ENCODE measurements around the gene TULP4.
"Not testable (repeated sequence)": the region's sequence is repeated elsewhere in the genome, so short reads cannot be mapped to it uniquely, and the experiment has no call there.

Gene TULP4

DNA sequence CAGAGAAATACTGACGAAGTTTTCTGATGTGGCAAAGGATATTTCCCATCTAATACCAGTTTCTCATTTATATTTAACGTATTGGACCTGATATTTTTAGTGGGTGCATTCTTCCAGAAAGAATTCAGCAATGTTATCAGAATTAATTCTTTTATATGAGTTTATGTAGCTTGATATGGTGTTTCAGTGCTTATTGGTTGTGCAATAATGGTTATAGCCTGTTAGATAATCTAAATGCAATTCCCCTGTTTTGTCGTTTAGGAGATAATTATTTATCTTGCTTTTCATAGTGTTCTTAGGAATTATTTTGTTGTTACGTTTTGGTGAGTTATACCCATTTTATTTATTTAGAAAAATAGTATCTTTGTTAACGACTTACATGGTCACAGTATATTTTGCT, 196.2 kb downstream of the TULP4 start:
- DNase-seq = no peak

DNA sequence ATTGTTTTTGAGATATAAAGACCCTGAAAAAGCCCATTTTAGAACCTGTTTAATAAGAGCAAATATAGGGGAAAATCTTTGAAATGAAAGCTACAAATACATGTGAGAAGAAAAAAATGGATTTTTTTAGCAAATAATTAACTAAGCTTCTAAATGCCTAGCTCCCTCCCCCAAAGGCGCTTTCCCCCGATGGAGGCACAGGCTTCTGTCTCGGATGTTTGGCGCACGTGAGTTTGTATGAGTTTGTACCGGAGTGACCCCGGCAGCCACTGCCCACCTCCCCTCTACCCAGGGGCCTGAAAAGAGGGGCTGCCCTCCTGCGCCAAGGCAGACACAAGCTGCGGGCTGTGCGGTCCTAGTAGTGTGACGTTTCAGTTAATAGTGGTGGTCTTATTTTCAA, 197.2 kb downstream of the TULP4 start:
- no peak for DNase-seq

DNA sequence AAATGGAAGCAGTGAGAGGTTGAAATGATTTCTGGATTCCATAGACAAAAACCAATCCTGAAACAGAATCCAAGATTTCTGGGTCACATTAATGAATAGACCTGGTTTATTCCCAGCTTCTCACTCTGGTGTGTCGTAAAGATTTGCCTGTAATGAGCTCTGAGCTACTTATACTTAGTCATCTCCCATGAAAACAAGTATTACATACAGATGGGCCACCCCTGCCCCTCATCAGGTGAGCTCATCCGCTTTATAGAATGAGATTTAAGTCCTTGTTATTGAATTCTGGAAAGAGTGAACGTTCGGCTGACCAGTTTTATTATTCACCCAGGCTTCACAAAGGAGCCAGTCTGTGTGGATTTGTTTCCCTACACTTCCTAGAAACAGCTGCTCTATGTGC, 200.5 kb downstream of the TULP4 start:
- DNase-seq = no peak

DNA sequence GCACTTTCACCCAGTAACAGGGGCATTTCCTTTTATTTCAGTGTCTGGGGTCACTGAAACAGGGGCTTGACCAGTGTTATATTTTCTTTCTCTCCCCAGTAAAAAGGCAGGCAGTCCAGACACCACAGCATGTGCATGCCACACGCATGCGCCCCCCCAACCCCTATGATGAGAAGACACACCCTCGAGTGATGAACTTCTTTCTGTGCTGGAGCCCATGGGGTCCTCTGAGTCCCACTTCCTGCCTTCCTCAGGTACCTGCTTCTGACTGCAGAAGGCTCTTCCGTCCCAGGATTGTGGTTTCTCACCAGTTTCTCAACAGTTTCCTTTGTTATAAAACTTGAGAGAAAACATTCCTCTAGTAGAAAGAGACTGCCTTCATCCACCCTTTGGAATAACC, 201.9 kb downstream of the TULP4 start:
- no peak for DNase-seq

DNA sequence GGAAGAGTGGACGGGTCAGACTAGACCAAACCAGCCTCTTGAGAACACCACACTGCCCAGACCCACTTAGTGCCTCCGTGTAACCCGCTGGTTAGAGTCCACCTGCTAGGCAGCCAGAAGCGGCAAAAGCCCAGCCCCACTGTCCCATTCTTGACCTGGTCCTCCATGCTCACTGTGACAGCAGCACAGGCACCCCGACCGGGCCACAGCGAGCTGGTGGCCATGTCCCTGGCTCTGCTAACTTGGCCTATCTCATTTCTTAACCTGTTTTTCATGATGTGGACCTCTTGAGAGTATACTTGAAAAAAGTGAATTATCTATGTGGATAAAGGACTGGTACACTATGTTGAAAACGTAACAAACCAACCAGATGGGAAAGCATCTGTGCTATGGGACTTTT, 202.7 kb downstream of the TULP4 start:
- DNase-seq = no peak

DNA sequence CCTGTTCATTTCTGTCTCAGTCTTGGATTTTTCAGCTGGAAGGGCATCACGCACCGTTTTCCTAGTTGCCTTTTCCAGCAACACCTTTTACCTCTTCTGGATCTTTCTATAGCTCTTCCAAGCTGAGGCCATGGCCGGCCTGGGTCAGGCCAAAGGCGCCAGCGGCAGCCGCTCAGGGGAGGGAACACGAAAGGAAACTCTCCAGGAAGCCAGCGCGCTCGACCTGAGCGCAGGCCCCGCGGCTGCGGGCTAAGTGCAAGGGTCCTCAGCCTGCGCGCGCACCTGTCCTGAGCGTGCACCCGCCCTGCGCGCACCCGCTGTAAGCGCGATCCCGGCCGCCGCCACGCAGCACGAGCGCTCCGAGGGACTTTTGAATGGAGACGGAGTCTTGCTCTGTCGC, 203.8 kb downstream of the TULP4 start:
- DNase-seq = no peak

DNA sequence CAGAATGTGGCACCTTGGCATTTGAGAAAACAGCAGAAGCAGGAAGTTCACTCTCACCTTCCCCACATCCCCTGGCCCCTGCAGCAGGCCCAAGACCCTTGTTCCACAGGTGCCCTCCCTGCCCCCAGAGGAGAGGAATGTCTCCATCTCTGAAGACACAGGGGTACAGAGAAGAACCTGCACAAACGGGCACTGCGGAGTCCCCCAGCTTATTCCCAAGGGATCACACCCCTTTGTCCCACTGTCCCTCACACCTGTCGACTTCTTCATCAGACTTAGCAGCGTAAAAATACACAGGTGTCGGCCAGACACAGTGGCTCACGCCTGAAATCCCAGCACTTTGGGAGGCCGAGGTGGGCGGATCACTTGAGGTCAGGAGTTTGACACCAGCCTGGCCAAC, 204.8 kb downstream of the TULP4 start:
- no peak for DNase-seq

DNA sequence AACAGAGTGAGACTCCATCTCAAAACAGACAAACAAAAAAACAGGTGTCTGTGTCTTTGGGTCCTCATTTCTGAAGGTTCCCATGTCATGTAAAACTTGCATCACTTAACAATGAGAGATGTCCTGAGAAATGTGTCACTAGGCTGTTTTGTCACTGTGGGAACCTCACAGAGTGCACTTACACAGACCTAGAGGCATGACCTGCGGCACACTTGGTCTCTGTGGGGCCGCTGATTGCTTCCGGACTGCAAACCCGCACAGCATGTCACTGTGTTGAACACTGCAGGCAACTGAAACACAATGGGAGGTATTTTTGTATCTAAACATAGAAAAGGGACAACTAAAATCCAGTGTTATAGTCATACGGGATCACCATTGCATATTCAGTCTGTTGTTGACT, 205.3 kb downstream of the TULP4 start:
- DNase-seq = no peak

DNA sequence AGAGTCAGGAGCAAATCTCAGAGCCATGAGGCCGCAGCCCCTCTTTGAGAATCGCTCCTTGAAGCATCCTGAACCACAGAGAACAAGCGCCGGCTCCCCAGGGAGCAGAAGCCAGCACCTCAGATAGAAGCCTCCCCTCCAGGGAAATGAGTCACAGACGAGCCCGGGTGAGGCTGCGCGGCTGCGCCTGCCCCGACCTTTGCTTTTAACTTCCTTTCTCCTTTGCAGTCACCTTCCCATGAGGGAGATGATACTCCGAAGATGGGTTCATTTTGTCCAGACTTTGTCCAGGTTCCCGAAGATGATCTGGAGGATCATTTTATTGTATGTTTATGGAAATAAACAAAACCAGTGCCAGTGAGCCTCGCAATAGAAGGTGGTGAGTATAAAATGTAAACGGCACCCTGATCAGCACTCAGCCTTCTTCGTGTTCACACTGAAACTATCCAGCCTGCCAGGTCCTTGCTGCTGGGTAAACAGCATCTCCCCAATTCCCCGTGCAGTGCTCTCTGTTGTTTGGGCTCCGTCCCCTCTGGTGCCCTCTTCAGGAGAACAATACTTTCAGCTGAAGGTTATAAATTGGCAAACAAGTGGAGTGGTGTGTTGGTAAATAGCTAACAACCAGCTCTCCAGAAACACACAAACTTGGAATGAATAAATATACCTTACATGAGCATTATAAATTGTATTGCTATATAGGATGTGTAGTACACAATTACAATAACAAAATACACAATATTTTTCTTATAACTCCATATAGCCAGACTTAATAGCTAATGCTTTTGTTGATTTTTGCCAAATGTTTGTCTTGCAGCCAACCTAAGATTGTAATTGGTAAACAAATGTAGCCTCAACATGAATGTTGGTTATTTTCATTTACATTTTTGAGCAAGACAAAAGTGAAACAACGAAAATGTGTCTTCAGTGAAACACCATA, 206.2 kb downstream of the TULP4 start:
- peak; percentile 36 for DNase-seq

DNA sequence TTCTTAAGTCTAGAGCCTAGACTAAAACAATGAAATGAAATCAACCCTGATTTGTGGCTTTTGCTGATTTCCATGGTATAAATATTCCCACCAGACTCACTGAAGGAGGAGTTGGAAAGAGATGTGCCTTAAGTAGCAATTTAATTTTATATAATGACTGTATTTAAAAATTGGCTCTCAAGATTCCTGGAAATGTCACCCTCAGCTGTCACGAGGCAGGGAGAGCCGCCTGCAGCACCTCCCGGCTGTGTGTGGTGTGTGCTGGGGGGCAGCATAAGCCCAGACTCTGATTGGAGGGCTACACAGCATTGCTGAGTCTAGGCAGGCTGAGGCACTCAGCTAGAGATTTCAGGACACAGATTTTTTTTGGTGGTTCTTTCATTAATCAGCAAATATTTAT, 207.0 kb downstream of the TULP4 start:
- DNase-seq = no peak

DNA sequence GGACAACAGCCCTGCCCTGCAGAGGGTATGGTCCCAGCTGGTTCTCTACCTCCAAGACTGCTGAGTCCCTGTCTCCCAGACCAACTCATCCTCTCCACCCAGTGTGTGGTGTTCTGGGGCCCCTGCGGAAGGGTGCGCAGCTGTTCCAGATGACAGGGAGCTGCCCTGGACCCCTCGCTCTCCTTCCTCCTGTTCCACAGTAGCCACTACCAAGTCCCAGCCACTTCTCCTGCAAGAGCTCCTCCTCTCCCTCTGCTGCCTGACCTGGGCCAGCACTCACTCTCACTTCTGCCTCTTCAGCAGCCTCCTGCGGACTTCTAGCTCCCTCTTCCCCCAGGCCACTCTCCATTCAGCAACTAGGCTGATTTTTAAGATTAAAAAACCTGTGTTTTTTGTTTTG, 207.5 kb downstream of the TULP4 start:
- no peak for DNase-seq

DNA sequence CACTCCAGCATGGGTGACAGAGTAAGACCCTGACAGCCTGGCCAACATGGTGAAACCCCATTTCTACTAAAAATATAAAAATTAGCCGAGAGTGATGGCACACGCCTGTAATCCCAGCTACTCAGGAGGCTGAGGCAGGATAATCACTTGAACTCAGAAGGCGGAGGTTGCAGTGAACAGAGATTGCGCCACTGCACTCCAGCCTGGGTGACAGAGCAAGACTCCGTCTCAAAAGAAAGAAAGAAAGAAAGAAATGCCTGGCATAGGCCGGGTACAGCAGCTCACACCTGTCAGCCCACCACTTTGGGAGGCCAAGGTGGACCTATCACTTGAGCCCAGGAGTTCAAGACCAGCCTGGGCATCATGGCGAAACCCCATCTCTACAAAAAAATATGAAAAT, 208.7 kb downstream of the TULP4 start:
- not testable (repeated sequence) for DNase-seq

DNA sequence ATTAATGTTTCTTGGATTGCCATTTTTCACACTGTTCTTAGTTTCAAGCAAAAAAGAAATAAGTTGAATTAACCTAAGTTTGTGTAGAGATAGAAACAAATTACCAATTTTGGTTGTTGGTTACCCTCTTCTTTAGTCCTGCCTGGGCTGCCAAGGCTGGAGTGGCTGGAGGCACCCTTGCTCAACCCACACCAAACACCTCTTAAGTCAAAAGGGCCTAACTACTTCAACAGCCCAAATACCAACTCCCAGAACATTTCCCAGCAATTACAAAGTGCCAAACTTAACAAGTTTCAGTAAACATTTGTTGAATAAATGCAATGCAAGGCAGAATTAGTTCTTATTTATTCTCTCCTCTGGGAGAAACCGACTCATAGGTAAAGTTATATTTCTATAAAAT, 209.5 kb downstream of the TULP4 start:
- no peak for DNase-seq

DNA sequence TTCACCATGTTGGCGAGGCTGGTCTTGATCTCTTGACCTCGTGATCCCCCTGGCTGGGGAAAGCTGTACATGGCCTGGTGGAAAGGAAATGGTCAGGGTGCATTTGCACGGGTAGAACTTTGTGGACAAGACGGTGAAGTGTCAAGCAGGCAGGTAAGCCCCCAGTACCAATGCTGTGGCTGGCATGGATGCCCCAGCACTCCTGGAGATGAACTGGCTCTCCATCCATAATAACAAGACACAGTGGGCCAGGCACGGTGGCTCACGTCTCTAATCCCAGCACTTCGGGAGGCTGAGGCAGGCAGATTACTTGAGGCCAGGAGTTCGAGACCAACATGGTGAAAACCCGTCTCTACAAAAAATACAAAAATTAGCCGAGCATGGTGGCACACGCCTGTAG, 210.4 kb downstream of the TULP4 start:
- no peak for DNase-seq

DNA sequence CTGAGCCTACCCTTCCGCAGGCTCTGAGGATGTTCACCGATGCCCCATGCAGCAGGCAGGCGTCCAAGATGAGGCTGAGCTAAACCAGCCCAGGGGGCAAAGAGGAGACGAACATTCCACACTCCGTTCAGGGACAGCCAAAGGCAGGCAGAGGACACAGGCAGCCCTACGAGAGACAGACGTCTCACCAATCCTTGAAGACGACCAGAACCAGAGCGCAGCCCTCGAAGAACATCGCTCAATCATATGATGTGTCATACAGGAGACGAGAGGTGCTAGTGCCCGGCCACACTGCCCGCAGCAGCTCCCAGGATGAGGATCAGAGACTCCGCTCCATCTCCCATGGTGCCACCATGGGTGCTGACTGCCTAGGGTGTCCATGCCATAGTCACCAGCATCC, 212.0 kb downstream of the TULP4 start:
- DNase-seq = no peak

DNA sequence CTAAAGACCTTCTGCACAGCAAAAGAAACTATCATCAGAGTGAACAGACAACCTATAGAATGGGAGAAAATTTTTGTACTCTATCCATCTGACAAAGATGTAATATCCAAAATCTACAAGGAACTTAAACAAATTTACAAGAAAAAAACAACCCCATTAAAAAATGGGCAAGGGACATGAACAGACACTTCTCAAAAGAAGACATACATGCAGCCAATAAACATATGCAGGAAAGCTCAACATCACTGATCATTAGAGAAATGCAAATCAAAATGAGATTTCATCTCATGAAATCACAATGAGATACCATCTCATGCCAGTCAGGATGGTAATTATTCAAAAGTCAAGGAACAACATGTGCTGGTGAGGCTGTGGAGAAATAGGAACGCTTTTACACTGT, 215.6 kb downstream of the TULP4 start:
- DNase-seq = not testable (repeated sequence)

DNA sequence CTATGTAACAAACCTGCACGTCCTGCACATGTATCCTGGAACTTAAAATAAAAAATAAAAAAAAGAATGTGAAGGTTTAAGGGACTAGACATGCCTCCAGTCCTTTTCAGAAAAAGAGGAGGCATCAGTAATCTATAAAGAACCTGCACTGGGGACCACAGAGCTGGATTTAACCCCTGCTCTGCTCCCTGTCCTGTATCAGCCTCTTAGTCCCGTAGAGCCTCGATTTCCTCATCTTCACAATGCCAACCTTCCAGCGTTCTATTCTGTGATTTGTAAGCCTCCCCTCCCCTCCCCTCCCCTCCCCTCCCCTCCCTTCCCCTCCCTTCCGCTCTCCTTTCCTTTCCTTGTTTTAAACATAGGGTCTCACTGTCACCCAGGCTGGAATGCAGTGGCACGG, 216.6 kb downstream of the TULP4 start:
- no peak for DNase-seq

DNA sequence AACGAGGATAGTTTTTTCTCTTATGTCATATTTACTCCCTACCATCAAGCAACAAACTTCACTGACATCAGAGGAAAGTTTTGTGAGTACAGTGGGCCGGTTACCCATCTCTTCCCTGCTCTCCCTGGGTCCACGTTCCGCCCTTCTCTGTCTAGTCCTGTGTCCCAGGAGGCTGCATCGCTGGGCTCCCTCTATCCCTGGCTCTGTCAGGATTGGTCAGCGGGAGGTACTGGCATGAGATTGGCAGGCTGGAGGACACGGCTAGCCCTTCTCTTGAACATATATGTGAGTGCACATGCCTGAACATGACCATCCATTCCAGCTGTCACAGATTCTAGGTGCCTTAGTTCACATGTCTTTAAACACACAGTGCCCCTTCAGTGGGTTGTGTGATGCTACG, 217.4 kb downstream of the TULP4 start:
- no peak for DNase-seq

DNA sequence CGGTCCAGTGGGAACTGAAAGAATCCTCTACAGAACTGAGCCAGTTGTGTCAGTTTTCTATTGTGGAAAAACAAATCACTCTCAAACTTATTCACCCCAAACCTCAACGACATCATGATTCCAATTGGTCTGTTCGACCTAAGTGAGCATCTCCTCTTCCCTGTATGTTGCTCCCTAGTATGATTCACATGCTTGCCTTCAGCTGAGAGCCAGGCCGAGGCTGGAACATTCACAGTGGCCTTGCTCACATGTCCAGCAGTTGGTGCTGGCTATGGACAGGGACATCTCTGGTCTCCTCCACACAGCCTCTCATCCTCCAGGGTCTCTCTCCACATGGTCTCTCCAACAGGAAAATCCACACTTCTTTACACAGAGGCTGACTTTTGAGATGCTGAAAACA, 219.3 kb downstream of the TULP4 start:
- no peak for DNase-seq

DNA sequence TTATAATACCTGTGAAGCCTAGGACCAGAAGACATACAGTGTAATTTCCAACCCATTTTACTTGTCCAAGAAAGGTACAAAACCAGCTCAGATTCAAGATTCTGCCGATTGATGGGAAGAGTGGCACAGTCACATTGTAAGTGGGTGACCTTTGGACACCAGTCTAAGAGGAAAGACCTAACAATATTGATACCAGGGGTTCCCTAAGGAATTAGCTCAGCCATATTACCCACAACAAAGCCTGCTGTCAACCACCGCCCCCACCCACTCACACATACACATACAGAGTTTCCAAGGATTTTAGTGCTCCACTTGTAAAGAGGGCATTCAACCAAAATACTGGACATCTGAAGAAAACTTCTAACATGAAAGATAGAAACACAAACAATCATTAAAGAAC, 219.7 kb downstream of the TULP4 start:
- DNase-seq = no peak

DNA sequence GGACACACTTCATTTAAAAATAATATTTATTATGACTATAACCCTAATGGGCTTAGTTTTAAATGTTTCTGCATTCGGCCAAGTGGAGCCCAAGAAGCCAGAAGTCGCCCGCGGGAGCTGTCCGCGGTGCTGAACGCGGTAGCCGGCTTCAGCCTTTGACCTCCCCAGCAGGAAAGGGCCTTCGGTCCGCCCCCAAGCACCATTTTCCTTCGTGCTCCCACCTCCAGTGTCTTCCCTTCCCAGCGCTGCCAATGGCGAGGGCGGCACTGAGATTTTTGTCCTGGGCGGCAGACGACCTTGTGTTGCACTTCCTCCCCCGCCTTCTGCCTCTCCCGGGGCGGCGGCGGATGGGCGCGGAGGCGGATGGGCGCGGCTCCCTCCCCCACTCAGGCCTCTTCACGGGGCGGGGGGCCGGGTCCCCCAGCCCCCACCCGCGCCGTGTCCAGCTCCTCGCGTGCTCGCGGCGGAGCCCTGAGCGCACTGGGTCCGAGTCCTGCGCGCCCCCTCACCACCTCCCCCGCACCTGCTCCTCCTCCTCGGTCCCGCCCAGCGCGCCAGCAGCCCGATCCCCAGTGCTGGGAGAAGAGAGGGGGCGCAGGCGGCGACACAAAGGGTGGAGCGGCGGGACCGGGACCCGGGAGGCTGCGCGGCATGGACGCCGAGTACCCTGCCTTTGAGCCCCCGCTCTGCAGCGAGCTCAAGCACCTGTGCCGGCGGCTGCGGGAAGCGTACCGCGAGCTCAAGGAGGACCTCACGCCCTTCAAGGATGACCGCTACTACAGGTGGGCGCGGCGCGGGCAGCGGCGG, 224.0 kb downstream of the TULP4 start:
- DNase-seq = peak; percentile 32

DNA sequence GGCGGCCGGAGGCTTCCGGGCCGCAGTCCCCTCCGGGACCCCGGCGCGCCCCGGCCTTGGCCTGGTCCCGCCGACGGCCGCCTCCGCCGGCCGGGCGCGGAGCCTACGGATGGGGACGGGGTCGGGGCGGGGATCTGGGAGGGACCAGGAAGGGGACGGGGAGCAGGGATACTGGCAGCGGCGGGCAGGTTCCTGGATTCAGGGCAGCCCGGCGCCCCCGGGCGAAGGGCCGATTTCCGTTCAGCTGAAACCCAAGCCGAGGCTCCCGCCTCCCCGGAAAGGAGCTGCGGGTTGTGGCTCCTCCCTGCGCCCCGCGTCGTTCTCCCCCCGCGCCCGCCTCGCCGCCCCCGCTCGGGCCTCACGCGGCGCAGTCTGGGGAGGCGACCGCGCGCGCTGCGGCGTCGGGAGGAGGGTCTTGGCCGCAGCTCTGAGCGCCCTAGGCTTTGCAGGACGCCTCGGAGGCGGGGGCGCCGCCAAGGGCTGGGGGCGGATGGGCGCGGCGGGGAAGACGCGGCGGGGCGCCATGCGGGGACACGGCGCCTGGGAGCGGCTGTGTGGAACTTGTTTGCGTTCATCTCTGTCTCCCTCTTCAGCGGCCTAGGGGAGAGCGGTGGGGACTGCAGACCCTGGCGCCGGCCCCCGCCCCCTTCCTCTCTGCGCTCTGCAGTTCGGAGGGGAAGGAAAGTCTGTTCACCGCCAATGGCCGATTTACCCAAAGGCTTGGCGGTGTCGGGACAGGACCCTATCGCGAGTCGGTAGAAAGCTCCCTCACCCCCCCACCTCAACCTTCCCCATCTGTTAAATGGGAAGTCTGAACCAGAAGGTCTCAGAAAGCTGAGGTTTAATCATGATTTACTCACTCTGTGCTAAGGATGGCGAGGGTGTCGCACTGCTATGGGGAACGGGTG, 224.9 kb downstream of the TULP4 start:
- DNase-seq = no peak

DNA sequence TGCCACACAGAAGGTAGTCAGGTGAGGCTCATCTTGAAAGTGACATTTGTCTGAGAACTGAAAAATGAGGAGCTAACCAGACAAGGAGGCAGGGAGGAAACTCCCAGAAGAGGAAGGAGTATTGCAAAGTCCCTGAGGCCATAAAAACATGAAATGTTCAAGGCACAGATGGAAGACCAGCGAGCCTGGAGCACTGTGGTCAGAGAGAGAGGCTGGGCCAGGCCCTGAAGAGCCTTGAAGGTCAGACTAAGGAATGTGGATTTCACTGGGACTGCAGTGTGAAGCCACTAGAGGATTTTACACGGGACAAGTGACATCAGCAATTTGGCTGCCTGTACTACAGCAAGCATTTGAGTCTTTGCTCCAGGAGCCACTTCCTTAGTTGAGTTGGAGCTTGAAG, 226.5 kb downstream of the TULP4 start:
- no peak for DNase-seq

Measured in kidney glomerular epithelial cell (primary cell).